ENCODE results near the gene TLR5.

TLR5 gene

DNA sequence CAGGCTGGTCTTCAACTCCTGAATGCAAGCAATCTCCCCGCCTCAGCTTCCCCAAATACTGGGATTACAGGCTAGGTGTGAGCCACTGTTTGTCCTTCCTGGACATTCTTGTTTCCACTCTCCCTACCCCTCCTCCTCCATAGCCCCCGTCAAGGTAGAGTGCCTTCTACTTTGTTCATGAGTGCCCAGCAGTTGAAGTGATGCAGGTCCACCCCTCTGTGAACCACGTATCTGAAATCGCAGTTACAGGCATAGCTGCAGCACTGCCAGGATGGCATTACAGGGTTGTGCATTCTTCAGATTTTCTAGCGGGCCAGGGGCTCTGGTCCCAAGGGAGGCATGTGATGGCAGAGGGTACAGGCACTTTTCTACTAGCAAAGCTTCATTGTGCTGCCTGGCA lies 7.4 kb upstream of the TLR5 start:
- no peak for DNase-seq (ENCODE audit: low spot score)

DNA sequence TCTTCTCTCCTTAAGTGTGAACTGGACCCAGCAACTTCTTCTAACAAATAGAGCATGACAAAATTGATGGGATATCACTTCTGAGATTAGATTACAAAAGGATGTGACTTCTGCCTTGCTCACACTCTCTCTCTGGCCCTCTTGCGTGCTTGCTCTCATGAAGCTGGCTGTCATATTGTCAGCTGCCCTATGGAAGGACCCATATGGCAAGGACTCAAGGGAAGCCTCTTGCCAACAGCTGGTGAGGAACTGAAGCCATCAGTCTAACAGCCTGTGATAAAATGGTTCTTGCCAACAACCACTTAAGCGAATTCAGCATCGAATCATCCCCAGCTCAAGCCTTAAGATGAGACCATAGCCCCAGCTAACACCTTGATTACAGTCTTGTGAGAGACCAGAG lies 4.8 kb upstream of the TLR5 start:
- no peak for DNase-seq (ENCODE audit: low spot score)

DNA sequence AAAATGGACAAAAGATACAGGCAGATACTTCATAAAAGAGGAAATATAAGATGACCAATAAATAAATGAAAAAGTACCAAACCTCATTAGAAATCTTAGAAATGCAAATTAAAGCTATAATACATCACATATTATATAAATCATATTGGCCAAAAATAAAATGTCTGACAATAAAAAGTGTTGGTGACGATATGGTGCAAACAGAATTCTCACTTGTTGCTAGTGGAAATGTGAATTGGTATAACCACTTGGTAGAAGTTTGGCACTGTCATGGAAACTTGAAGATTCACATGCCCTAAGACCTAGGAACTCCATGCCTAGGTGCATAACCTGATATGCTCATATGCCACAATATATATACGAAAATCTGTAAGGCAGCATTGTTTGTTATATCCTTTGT lies 4.4 kb upstream of the TLR5 start:
- no peak for DNase-seq (ENCODE audit: low spot score)

DNA sequence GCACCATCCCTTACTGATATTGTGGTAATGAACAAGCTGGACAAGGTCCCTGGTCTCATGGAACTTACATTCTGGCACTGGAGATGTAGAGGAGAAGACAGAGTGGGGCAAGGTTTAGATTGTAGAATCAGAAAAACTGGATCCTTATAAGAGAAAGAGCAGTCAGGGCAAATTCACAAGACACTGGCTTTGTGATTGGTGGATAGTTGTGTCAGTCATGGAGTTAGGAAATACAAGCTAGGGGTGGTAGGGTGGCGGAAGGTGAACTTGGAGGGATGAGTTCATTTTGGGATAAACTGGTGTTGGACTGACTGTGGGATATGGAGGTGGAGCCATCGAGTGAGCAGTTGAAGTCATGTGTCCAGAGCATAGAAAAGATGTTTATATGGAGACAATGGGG lies 3.7 kb upstream of the TLR5 start:
- DNase-seq (ENCODE audit: low spot score): no peak

DNA sequence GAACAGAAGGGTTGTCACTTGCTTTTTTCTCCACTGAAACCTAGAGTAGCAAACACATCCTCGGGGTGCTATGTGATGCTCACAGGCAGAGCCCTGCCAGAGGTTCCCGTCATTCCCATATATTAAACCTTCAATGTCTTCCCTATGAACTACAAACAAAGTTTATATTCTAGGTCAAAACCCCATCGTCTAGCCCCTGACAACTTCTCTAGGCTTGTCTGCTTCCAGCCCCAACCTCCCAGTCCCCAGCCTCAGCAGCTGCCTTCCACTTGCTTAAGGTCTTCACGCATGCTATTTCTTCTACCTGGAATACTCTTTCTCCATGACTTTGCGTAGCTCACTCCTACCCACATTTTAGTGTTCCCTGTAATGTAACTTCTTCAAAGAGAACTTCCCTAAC lies 1.9 kb upstream of the TLR5 start:
- no peak for DNase-seq (ENCODE audit: low spot score)

DNA sequence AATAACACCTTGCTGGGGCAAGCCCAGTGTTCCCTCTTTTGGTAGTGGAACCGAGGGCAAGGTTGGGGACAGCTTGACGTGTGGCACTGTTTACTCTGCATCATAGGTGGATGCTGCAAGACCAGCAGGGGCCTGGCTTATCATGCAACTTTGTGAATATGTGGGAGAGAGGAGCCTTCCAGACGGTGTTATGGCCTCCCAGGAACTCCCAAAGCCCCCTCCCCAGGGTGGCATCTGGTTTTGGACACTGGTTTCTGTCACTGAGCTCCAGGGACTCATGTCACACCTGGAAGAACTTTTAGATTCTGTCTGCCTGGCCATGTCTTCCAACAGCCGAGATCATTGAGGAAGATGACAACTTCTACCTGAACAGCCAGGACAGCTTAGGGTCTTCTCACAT lies 1.4 kb upstream of the TLR5 start:
- DNase-seq (ENCODE audit: low spot score): no peak

DNA sequence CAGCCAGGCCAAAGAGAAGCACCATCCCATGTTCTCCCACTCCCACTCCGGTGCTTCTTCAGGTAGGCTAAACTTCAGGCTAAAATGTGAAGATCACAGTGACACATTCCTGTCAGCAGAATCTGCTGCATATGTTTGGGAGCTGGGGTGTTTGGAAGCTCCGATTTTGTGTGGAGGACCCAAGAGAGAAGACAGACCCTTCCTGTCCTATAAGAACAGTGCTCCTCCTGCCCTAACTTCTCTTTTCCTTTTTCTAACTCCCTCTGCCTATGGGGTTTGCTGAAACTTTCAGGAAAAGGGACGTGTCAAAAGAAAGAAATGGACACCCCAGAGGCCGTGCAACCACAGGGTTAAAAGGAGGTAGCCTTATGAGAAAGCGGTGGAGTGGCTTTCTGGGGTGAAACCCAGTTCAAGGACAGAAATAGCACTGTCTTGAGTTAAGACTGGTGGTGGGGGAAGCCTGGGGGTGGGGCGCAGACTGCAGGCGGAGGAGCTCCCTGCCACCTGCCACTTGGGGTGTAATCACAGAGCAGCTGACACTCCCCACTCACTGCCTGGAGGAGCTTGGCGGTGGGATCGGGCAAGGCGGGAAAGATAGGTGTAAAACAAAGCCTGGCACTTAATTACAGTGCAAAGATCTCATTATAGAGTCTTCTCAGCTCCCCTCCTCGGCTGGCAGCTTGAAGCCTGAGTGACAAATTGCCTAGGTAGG lies 645 bp upstream of the TLR5 start:
- no peak for DNase-seq (ENCODE audit: low spot score)

DNA sequence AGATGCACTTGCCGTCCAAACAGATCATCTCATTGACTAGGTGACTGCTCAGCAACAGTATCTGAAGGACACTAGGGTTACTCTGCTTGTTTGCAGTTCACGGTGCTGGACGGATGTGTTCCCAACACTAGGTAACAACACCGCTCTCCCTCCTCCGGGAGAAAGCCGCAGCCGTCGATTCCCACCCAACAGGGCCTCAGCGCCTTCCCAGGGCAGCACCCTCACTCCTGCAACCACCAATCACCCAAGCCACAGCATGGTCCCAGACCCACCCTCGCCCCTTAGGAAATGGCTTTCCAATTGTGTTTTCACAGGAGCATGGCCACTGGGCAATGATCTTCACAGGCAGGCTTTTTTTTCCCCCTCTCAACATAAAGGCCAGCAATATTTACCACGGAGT lies 779 bp downstream of the TLR5 start:
- DNase-seq (ENCODE audit: low spot score): no peak

DNA sequence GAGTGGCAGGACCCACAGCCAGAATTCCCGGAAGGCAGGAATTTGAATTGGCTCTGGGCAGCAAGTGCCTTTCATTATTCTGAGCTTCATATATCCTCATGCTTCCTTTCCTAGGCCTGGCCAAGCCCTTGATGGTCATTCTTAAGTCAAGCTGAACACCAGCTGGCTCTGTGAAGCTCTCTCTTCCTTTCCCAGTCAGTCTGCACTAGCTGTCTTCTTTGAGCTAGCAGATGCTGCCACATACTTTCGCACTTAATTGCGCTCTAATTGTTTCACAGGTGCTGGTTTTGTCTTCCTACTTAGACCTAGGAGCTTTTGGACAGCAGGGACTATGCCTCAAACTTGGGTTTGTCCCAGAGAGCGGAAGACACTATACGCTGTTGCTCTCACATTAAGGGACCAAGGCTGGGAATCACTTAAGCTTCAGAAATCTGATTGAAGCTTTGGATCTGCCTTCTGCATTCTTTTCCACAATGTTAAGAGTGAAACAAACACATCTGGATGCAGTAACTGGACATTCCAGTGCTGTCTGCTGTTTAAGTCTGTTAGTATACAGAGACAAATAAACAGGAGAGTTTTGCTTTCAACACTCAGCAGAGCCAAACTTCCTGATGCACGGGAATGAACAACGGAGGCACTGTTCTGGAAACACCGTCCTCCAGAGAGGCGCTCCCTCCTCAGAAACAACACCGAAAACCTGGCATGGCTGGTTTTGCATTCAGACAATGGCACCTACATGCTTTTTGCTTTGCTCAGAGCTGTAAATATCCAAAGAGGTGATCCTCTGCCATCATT lies 2.2 kb downstream of the TLR5 start:
- DNase-seq (ENCODE audit: low spot score): no peak

DNA sequence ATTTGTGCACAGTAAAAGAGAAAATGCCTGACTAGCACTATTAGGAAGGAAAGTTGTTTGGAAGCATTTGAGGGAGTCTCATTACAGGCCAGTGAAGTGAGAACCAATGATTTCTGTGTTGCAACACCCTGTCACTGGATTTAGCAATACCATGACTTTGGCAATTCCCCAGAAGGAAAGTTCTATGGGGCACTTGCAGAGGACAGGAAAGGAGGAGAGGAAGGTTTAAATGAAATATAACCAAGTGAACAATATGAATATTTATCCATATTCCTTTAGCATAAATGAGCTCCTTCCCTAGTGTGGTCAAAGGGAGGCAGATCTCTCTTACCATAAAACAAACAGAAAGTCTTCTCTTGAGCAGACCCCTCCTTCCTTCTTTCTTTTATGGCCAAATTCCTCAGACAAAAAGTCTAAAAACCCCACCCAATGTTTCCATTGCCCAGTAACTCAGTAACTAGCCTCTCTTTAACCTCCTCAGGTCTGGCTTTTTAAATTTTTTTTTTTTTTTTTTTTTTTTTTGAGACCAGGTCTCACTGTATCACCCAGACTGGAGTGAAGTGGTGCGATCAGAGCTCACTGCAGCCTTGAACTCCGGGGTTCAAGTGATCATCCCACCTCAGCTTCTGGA lies 5.5 kb downstream of the TLR5 start:
- DNase-seq (ENCODE audit: low spot score): no peak

DNA sequence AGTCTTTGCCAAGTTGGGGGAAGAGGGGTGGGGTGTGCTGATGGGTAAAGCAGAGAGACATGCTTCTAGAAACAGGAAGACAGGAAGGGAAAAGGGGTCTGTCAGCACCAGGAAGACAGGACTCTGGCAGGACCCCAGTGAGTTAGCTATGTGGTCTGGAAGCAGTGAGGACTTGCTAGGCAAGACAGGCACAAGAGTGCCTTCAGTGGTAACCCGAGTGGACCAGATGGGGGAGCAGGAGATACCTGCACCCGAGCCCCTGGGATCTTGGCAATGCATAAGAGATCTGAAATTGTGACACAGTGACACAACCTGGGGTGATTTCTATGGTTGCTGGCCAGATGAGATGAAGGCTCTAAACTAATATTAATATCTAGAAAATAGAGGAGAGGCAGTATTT lies 7.0 kb downstream of the TLR5 start:
- no peak for DNase-seq (ENCODE audit: low spot score)

DNA sequence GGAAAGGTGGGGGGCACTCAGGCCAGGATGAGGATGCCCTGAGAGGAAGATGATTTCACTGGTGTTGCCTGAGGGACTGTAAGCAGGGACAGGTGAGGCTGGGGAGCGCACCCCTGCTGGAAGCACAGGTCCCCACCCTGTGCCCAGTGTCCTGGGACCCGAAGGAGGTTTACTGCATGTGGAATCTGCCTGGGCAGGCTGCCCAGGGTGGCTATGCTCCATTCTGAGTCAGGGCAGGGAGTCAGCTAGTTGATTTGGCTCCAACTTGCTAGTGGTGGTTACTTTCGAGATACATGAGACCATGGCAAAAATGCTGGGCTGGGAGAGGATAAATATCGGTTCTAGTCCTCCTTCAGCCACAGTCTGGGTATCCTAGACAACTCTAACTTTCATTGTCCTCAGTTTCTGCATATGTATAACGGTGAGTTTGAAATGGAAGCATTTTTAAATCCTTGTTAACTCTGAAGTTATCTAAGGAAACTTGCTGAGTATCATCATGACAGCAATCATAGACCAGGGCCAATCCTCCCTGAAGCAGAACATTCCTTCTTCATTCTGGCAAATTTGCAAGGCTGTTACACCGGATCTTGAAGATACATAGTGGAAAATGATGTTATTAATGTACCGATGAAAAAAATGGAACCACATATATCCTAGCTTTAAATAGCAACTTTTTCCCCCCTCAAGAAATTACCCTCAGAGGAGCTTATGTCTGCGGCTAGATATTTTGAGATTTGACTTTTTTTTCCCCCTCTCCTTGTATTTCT lies 7.7 kb downstream of the TLR5 start:
- DNase-seq (ENCODE audit: low spot score): no peak

DNA sequence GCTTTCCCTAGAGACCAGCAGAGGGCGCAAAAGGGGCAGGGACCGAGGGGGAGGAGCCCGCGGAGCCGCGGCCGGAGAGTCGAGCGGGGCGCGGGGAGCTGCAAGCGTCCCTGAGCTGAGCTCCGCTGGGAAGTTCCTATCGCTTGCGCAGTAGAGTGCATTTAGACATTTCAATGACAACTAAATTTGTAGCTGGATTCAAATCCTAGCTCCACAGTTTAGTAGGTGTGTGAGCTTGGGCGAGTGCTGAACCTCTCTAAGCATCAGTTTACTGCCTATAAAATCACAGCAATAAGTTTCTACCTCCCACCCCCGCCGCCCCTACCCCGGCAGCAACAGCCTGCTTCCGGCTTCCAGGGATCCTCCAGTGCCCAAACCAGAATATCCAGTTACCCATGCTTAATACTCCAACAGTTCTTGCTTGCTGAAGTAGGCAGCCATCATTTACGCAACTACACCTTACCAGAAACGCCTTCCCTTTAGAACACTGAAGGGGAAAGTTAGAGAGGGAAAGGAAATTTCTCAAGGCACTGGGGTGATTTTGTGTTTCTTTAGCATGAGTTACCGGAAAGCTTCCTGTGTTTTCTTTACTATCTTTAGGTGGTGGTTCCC lies 9.1 kb downstream of the TLR5 start:
- peak; percentile 65 for DNase-seq (ENCODE audit: low spot score)

DNA sequence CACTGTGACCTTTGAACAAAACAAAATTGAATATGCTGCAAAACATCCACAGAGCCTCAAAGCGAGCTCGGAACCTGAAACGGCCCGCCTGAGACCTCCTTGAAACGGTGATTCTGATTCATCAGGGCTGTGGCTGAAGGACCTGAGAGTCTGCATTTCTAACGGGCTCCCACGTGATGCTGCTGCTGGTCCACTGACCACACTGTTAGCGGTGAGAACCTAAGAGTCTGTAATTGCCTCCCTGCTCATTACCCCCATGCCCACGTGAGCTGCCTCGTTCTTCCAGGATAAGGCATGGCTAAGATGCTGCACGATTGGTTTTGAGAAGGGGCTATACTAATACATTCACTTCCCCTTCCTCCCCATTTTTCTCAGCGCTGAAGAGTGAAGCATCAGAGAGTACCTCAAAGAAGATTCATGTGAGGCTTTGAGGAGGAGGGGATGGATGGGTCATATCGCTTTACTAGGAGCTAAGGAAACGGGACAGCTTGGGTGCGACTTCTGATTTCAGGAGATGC lies 9.7 kb downstream of the TLR5 start:
- DNase-seq (ENCODE audit: low spot score): no peak

DNA sequence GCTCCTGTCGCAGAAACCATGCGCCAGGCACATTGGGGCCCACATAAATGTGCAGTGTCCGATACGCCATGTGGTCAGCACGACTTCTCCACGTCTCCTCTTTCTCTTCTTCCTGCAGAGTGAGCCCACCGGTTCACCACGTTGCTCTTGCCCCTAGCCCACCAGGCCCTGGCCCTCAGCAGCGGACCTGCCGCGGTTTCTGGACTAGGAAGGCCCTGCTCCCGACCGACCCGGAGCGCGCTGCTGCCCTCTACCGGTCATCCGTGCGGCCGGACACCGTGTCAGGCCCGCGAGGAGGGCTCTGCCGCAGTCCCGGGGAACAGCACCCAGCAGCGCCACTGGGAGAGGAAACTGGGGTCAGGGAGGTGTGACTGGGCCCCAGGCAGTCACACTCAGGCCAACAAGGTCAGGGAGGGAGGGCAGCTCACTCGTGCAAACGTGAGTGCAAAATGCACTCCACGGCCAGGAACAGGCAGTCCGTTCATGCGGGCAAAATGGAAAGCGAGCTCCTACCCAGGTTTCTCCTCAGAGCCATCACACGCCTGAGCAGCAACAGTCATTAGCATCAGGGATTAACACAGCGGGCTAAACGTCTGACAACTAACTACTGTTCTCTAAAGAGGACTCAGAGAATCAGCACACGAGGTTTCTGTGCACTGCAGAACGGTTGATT lies 13.7 kb downstream of the TLR5 start:
- DNase-seq (ENCODE audit: low spot score): peak; percentile 24

DNA sequence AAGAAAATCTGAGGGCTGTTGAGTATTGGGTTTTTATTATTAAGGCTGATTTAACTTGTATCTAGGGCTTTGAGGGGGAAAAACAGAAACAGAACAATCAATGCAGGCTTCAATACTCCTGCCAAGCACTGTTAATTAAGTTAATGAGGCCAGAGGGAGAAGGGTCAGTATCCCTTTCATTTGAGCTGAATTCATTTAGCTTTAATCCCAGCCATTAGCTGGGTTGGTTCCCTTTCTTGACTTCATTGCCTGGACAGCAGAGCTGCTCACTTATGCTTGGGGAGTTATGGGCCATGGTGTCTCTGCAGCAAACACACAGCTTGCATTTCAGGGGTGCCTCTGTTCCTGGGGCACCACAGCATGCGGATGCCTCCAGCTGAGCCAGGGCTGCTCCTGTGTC lies 16.3 kb downstream of the TLR5 start:
- DNase-seq (ENCODE audit: low spot score): no peak

DNA sequence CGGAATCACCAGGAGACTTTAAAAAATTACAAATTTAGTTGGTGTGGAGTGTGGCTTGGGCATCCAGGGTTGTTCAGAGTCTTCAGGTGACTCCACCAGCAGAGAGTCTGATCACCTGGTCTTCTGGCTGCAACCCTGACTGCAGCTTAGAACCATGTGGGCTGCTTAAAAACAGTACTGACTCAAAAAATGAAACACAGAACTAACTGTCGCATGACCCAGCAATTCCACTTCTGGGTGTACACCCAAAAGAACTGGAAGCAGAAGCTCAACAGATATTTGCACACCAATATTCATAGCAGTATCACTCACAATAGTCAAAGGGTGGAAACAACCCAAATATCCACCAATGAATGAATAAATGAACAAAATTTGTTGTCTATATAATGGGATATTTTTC lies 17.3 kb downstream of the TLR5 start:
- no peak for DNase-seq (ENCODE audit: low spot score)

DNA sequence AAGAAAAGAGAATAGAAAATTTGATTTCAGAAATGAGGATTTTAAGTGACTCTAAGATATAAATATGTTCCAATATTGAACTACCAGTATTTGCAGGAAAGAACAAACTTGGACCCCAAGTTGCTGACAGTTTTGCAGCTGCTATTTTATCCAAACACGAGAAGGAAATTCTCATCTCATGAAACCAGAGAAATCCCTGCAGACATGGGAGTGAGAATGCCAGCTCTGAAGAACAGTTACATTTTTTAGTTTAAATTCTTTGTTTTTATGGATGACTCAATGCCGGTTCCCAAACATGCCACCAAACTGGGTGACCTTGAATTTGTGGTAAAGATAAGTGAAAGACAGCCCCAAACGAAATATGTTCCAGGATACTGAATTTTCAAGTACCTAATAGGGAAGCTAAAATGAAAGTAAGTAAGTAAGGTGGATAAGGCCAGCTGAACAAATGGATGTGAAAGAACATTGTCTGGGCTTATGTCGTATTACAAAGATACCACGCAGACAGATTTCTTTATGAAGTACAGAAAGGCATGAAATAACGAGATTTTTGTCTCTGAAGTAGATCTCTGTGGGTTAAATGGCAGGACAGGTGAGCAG lies 19.9 kb downstream of the TLR5 start:
- DNase-seq (ENCODE audit: low spot score): no peak

DNA sequence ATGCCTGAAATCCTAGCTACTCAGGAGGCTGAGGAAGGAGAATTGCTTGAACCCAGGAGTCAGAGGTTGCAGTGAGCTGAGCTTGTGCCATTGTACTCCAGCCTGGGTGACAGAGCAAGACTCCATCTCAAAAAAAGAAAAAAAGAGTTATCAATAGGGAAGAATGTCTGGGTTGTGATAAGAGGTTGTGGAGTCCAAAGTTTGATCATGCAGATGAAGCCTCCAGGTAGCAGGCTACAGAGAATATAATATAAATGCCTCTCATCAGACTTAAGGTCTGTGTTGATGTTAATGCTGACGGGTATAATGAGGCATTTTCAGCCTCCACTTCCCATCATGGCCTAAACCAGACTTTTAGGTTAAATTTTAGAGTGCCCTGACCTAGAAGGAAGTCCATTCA lies 24.6 kb downstream of the TLR5 start:
- no peak for DNase-seq (ENCODE audit: low spot score)

DNA sequence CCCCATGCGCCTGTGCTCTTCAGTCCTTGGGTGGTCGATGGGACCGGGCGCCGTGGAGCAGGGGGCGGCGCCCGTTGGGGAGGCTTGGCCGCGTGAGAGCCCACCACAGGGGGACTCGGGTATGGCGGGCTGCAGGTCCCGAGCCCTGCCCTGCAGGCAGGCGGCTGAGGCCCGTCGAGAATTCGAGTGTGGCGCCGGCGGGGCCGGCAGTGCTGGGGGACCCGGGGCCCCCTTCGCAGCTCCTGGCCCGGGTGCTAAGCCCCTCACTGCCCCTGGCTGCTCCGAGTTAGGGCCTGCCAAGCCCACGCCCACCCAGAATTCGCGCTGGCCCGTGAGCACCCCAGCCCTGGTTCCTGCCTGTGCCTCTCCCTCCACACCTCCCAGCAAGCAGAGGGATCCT lies 26.1 kb downstream of the TLR5 start:
- no peak for DNase-seq (ENCODE audit: low spot score)

DNA sequence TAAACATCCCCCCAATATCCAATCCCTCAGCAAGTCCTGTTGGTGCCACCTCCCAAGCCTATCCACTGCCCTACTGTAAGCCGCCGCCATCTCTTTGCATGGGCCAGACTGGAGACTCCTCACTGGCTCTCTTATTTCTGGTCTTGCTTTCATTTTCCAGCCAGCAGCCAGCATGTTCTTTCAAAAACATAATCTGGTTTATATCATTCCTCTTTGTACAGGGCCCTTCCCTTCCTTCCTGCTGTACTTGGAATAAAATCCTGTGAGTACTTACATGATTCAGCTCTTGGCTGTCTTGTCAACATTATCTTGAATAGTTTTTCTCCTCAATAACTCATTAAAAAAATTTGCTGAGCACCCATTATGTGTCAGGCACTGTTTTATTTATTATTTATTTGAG lies 28.2 kb downstream of the TLR5 start:
- no peak for DNase-seq (ENCODE audit: low spot score)
